Karpas-422 (cell line): ENCODE measurements around the gene HPN. TPM values are rescaled to one million over a fixed set of nuclear protein-coding genes. Genes with fewer than 3 reads are reported as not detected.
A peak's percentile ranks its signal among the peaks of the same experiment; 100 is the strongest.
"Not testable (repeated sequence)": the region's sequence is repeated elsewhere in the genome, so short reads cannot be mapped to it uniquely, and the experiment has no call there.

Source experiments
- DNase-seq: peaks from one replicate; pipeline ENCODE4 v3.0.0-alpha.2; 2015
- H2AFZ ChIP-seq: fragments of 200-600 bp; sonication (generic); 2 replicates; pipeline ENCODE4 v1.6.1; 2014; ENCODE audit warnings: antibody characterized with exemption, low read length, mixed read lengths
- H3K27ac ChIP-seq: fragments of 200-600 bp; sonication (generic); 2 replicates; pipeline ENCODE4 v1.5.1; 2014; ENCODE audit warnings: mild to moderate bottlenecking, low read length, moderate library complexity
- H3K27me3 ChIP-seq: fragments of 200-600 bp; sonication (generic); 2 replicates; pipeline ENCODE4 v1.6.1; 2014; ENCODE audit warnings: low read length, mixed read lengths
- H3K36me3 ChIP-seq: fragments of 200-600 bp; sonication (generic); 2 replicates; pipeline ENCODE4 v1.6.1; 2014; ENCODE audit warnings: low read length, mixed read lengths; ENCODE audit not compliant: insufficient read depth
- H3K4me1 ChIP-seq: fragments of 200-600 bp; sonication (generic); 2 replicates; pipeline ENCODE4 v1.6.1; 2014; ENCODE audit warnings: mild to moderate bottlenecking, low read length, mixed read lengths
- H3K4me2 ChIP-seq: fragments of 200-600 bp; sonication (generic); 2 replicates; pipeline ENCODE4 v1.6.1; 2014; ENCODE audit warnings: low read length, low read depth, mild to moderate bottlenecking; ENCODE audit not compliant: poor library complexity, severe bottlenecking
- H3K4me3 ChIP-seq: fragments of 200-600 bp; sonication (generic); 2 replicates; pipeline ENCODE4 v1.5.1; 2014; ENCODE audit warnings: mild to moderate bottlenecking, antibody characterized with exemption, low read length, mixed read lengths
- H3K79me2 ChIP-seq: fragments of 200-600 bp; sonication (generic); 2 replicates; pipeline ENCODE4 v1.6.1; 2014; ENCODE audit warnings: mild to moderate bottlenecking, low read length, mixed read lengths
- H3K9ac ChIP-seq: fragments of 200-600 bp; sonication (generic); 2 replicates; pipeline ENCODE4 v1.6.0; 2014; ENCODE audit warnings: low read length
- H3K9me2 ChIP-seq: fragments of 200-600 bp; sonication (generic), shearing (Covaris generic); replicated peaks from 2 replicates; pipeline ENCODE4 v1.6.0; 2014; ENCODE audit warnings: mild to moderate bottlenecking, low read length, moderate library complexity; ENCODE audit not compliant: insufficient read depth
- H3K9me3 ChIP-seq: fragments of 300-700, 200-600 bp; sonication (generic); 2 replicates; pipeline ENCODE4 v1.6.1; 2014; ENCODE audit warnings: low read length, mixed read lengths
- H4K20me1 ChIP-seq: fragments of 200-600 bp; sonication (generic); 2 replicates; pipeline ENCODE4 v1.6.1; 2014; ENCODE audit warnings: mild to moderate bottlenecking, antibody characterized with exemption, low read length, low read depth; ENCODE audit not compliant: insufficient read depth
- total RNA-seq: library from RNA; depleted of rRNA; stranded (reverse); fragments of >200 nt; shearing (Covaris generic); gene quantifications from 2 replicates; pipeline ENCODE4 v1.2.3, GENCODE V29; 2014; ENCODE audit warnings: low replicate concordance

Gene HPN
- total RNA-seq, 1 experiment from 2014 or later = 0.11 TPM

DNA sequence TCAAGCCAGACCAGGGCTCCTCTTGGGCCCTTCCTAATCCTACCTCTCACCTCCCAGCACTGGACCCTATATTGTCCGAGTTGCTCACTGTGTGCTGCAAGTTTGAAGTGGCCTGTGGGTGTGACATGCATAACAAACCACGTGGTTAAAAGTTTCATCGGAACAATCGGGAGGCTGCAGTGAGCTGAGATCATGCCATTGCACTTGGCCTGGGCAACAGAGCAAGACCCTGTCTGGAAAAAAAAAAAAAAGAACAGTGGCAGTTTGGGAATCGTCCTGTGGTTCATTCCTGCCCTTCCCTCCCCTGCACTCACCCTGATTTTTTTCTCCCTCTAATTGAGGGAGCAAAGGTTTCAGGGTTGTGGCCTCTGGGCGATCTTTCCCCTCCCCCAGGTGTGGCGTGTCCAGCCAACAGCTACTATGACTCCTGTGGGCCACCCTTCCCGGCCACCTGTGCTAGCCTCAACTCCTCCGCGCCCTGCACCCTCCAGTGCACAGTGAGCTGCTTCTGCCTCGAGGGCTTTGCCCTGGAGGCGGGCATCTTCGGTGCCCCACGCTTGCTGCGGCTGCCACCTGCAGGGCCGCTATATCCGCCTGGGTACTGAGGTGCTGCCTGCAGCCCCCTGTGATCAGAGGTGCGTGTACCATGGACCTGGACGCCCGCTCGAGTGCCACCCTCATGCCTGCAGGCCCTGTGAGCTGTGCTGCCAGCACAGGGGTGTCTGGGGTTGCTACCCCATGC, 57.8 kb downstream of the HPN start:
- H4K20me1 ChIP-seq = no peaks in the 10 kb centered on the region
- H3K9me3 ChIP-seq = no peaks in the 10 kb centered on the region
- H3K36me3 ChIP-seq = no peaks in the 10 kb centered on the region
- H3K4me1 ChIP-seq = peaks cover 7% of the 10 kb centered on the region
- no peak overlapping the region for H3K4me2 ChIP-seq
- no peak overlapping the region for H3K27ac ChIP-seq
- H2AFZ ChIP-seq = no peak overlapping the region
- no peak overlapping the region for H3K9ac ChIP-seq
- H3K79me2 ChIP-seq = no peaks in the 10 kb centered on the region
- no peak overlapping the region for H3K4me3 ChIP-seq
- peak; percentile 60 for DNase-seq
- no peaks in the 10 kb centered on the region for H3K27me3 ChIP-seq
- no peaks in the 10 kb centered on the region for H3K9me2 ChIP-seq

- no peak for DNase-seq
- H3K27me3 ChIP-seq = no peaks in the 10 kb centered on the region
- H4K20me1 ChIP-seq = no peaks in the 10 kb centered on the region
- H3K4me1 ChIP-seq = peaks cover 7% of the 10 kb centered on the region
- H3K79me2 ChIP-seq = no peaks in the 10 kb centered on the region
- no peaks in the 10 kb centered on the region for H3K9me3 ChIP-seq
- no peaks in the 10 kb centered on the region for H3K36me3 ChIP-seq
- H2AFZ ChIP-seq = no peak overlapping the region
- no peaks in the 10 kb centered on the region for H3K9me2 ChIP-seq
- H3K4me3 ChIP-seq = no peak overlapping the region
- no peak overlapping the region for H3K4me2 ChIP-seq
- no peak overlapping the region for H3K27ac ChIP-seq
- no peak overlapping the region for H3K9ac ChIP-seq
Observed at GRCh38 chr19:35099897-35100275, 58.4 kb downstream of the HPN start.

- H3K4me2 ChIP-seq = no peak overlapping the region
- no peak overlapping the region for H3K27ac ChIP-seq
- no peaks in the 10 kb centered on the region for H3K27me3 ChIP-seq
- no peak overlapping the region for H3K9ac ChIP-seq
- no peaks in the 10 kb centered on the region for H4K20me1 ChIP-seq
- no peak for DNase-seq
- no peak overlapping the region for H3K4me3 ChIP-seq
- no peak overlapping the region for H2AFZ ChIP-seq
- H3K9me2 ChIP-seq = no peaks in the 10 kb centered on the region
- H3K36me3 ChIP-seq = no peaks in the 10 kb centered on the region
- H3K4me1 ChIP-seq = peaks cover 7% of the 10 kb centered on the region
- H3K9me3 ChIP-seq = no peaks in the 10 kb centered on the region
- H3K79me2 ChIP-seq = no peaks in the 10 kb centered on the region
Observed at GRCh38 chr19:35100588-35101533, 59.3 kb downstream of the HPN start.

DNA sequence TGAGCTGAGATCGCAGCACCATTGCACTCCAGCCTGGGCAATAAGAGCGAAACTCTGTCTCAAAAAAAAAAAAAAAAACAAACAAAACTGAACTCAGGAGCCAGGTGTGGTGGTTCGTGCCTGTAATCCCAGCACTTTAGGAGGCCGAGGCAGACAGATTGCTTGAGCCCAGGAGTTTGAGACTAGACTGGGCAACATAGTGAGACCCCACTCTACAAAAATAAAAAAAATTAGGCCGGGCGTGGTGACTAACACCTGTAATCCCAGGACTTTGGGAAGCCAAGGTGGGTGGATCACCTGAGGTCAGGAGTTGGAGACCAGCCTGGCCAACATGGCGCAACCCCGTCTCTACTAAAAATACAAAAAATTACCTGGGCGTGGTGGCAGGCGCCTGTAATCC, 60.4 kb downstream of the HPN start:
- H3K27ac ChIP-seq, H2AFZ ChIP-seq, H3K27me3 ChIP-seq, H3K9me2 ChIP-seq, H3K9me3 ChIP-seq, H3K4me2 ChIP-seq, H3K36me3 ChIP-seq, H3K79me2 ChIP-seq, H3K9ac ChIP-seq, H4K20me1 ChIP-seq, H3K4me1 ChIP-seq, H3K4me3 ChIP-seq, DNase-seq: not testable (repeated sequence)

GRCh38 chr19:35103614-35104013, 62.1 kb downstream of the HPN start:
- not testable (repeated sequence) for H3K9me2 ChIP-seq, H3K79me2 ChIP-seq, H3K36me3 ChIP-seq, H3K9me3 ChIP-seq, H3K27ac ChIP-seq, H3K4me1 ChIP-seq, DNase-seq, H3K9ac ChIP-seq, H3K4me3 ChIP-seq, H4K20me1 ChIP-seq, H2AFZ ChIP-seq, H3K27me3 ChIP-seq, H3K4me2 ChIP-seq

- H3K79me2 ChIP-seq = no peaks in the 10 kb centered on the region
- peaks cover 4% of the 10 kb centered on the region for H3K4me1 ChIP-seq
- H3K4me2 ChIP-seq = no peak overlapping the region
- H3K36me3 ChIP-seq = no peaks in the 10 kb centered on the region
- H3K9me2 ChIP-seq = no peaks in the 10 kb centered on the region
- H3K9me3 ChIP-seq = no peaks in the 10 kb centered on the region
- H3K4me3 ChIP-seq = no peak overlapping the region
- H4K20me1 ChIP-seq = no peaks in the 10 kb centered on the region
- H2AFZ ChIP-seq = no peak overlapping the region
- no peak overlapping the region for H3K27ac ChIP-seq
- no peak overlapping the region for H3K9ac ChIP-seq
- H3K27me3 ChIP-seq = no peaks in the 10 kb centered on the region
- DNase-seq = no peak
Observed at GRCh38 chr19:35104361-35104760, 62.8 kb downstream of the HPN start.

GRCh38 chr19:35105047-35105410, 63.5 kb downstream of the HPN start:
- no peak overlapping the region for H3K4me3 ChIP-seq
- H2AFZ ChIP-seq = no peak overlapping the region
- H3K79me2 ChIP-seq = no peaks in the 10 kb centered on the region
- H4K20me1 ChIP-seq = no peaks in the 10 kb centered on the region
- no peak overlapping the region for H3K9ac ChIP-seq
- no peaks in the 10 kb centered on the region for H3K4me1 ChIP-seq
- no peak for DNase-seq
- no peak overlapping the region for H3K27ac ChIP-seq
- H3K27me3 ChIP-seq = no peaks in the 10 kb centered on the region
- no peaks in the 10 kb centered on the region for H3K36me3 ChIP-seq
- no peaks in the 10 kb centered on the region for H3K9me3 ChIP-seq
- no peaks in the 10 kb centered on the region for H3K9me2 ChIP-seq
- no peak overlapping the region for H3K4me2 ChIP-seq

GRCh38 chr19:35105411-35106290, 64.1 kb downstream of the HPN start:
- Histone ChIP-seq H3K4me2 (no peak overlapping the region), H4K20me1 (no peaks in the 10 kb centered on the region), H3K79me2 (no peaks in the 10 kb centered on the region), H3K27me3 (no peaks in the 10 kb centered on the region), H3K4me1 (no peaks in the 10 kb centered on the region), H2AFZ (no peak overlapping the region), H3K9me2 (no peaks in the 10 kb centered on the region), H3K9me3 (no peaks in the 10 kb centered on the region), H3K4me3 (no peak overlapping the region), H3K36me3 (no peaks in the 10 kb centered on the region), H3K9ac (no peak overlapping the region), H3K27ac (no peak overlapping the region)
- DNase-seq = no peak
